CD14-positive monocyte (primary cell): ENCODE measurements around the gene OR2M3. TPM values are rescaled to one million over a fixed set of nuclear protein-coding genes. Genes with fewer than 3 reads are reported as not detected.

Experiments used
- DNase-seq, 3 donors: peaks; one replicate each; pipeline ENCODE4 v3.0.0-alpha.2; 2011 to 2022
- H2AFZ ChIP-seq: 2 replicates; pipeline ENCODE4 v1.6.0; 2012; ENCODE audit warnings: mild to moderate bottlenecking, low read depth, low read length, inconsistent platforms; ENCODE audit not compliant: insufficient read depth, poor library complexity, severe bottlenecking
- H3K27ac ChIP-seq, 2 donors: 1 replicate in 1 of 2; 2 replicates in 1 of 2; pipeline ENCODE4 v1.5.1; 2012 to 2013; ENCODE audit warnings: low read length in 2 of 2, control low read depth in 1 of 2, inconsistent platforms in 1 of 2, low read depth in 1 of 2, mild to moderate bottlenecking in 1 of 2
- H3K27me3 ChIP-seq, 2 donors: one replicate each; pipeline versions ENCODE4 v1.6.0 to v1.6.1; 2011 to 2013; ENCODE audit warnings: low read length in 2 of 2; ENCODE audit not compliant: control insufficient read depth in 2 of 2, insufficient read depth in 2 of 2
- H3K36me3 ChIP-seq, 2 donors: replicated peaks in 1 of 2; 1 replicate in 1 of 2; 2 replicates in 1 of 2; pipeline versions ENCODE4 v1.5.1 to v1.6.1; 2012 to 2013; ENCODE audit warnings: low read length in 2 of 2, control low read depth in 1 of 2, inconsistent platforms in 1 of 2, mild to moderate bottlenecking in 1 of 2; ENCODE audit not compliant: insufficient read depth in 2 of 2, control insufficient read depth in 1 of 2
- H3K4me1 ChIP-seq, 2 donors: 1 replicate in 1 of 2; 2 replicates in 1 of 2; pipeline versions ENCODE4 v1.5.1 to v1.6.1; 2012 to 2013; ENCODE audit warnings: low read length in 2 of 2, control low read depth in 1 of 2, inconsistent platforms in 1 of 2, mild to moderate bottlenecking in 1 of 2, moderate library complexity in 1 of 2; ENCODE audit not compliant: insufficient read depth in 2 of 2, control insufficient read depth in 1 of 2
- H3K4me2 ChIP-seq: replicated peaks from 2 replicates; pipeline ENCODE3; 2012; ENCODE audit warnings: low read length, moderate library complexity, mild to moderate bottlenecking; ENCODE audit not compliant: poor library complexity, severe bottlenecking; ENCODE audit errors: extremely low read depth
- H3K4me3 ChIP-seq, 3 experiments: fragments of 200-600 bp in 1 of 3; sonication (generic) in 1 of 3; replicated peaks in 1 of 3; 1 replicate in 2 of 3; 2 replicates in 1 of 3; pipeline ENCODE4 v1.5.1; 2011 to 2013; ENCODE audit warnings: low read length in 3 of 3, mild to moderate bottlenecking in 3 of 3, control low read depth in 2 of 3, low read depth in 2 of 3, inconsistent platforms in 1 of 3, moderate library complexity in 1 of 3
- H3K79me2 ChIP-seq: 2 replicates; pipeline ENCODE4 v1.6.0; 2012; ENCODE audit warnings: mild to moderate bottlenecking, control low read depth, inconsistent platforms, low read length, moderate library complexity; ENCODE audit not compliant: insufficient read depth
- H3K9ac ChIP-seq: 2 replicates; pipeline ENCODE4 v1.6.0; 2017; ENCODE audit warnings: low read length, mild to moderate bottlenecking; ENCODE audit not compliant: insufficient read depth, poor library complexity, severe bottlenecking
- H3K9me3 ChIP-seq, 2 donors: replicated peaks in 1 of 2; 1 replicate in 1 of 2; 2 replicates in 1 of 2; pipeline versions ENCODE4 v1.5.1 to v1.6.1; 2012 to 2013; ENCODE audit warnings: low read length in 2 of 2, control low read depth in 1 of 2; ENCODE audit not compliant: control insufficient read depth in 1 of 2, insufficient read depth in 1 of 2
- H4K20me1 ChIP-seq: 2 replicates; pipeline ENCODE4 v1.6.0; 2012; ENCODE audit warnings: mild to moderate bottlenecking, low read length, control low read depth, moderate library complexity; ENCODE audit not compliant: insufficient read depth
- H3K27ac Mint-ChIP-seq, 7 donors: one replicate each; pipeline ENCODE4 v1.8.0; 2020; ENCODE audit warnings: mild to moderate bottlenecking in 7 of 7, mixed read lengths in 7 of 7, moderate library complexity in 6 of 7, inconsistent platforms in 2 of 7
- H3K27me3 Mint-ChIP-seq, 3 donors: one replicate each; pipeline ENCODE4 v1.8.0; 2021 to 2022; ENCODE audit warnings: low read depth in 3 of 3, mild to moderate bottlenecking in 3 of 3, mixed read lengths in 3 of 3, moderate library complexity in 3 of 3, inconsistent platforms in 1 of 3
- H3K36me3 Mint-ChIP-seq, 2 donors: one replicate each; pipeline ENCODE4 v1.8.0; 2020; ENCODE audit warnings: mixed read lengths in 2 of 2, inconsistent platforms in 1 of 2, mild to moderate bottlenecking in 1 of 2
- H3K4me1 Mint-ChIP-seq: one replicate; pipeline ENCODE4 v1.8.0; 2020; ENCODE audit warnings: mild to moderate bottlenecking, mixed read lengths
- H3K4me3 Mint-ChIP-seq, 2 donors: one replicate each; pipeline ENCODE4 v1.8.0; 2020; ENCODE audit warnings: mild to moderate bottlenecking in 2 of 2, mixed read lengths in 2 of 2, moderate library complexity in 1 of 2
- H3K9me3 Mint-ChIP-seq, 7 donors: one replicate each; pipeline ENCODE4 v1.8.0; 2020 to 2022; ENCODE audit warnings: mixed read lengths in 7 of 7, mild to moderate bottlenecking in 6 of 7, moderate library complexity in 6 of 7, inconsistent platforms in 2 of 7
- CTCF ChIP-seq: fragments of 200-600 bp; IDR thresholded peaks from one replicate; pipeline ENCODE4 v1.8.0; 2022; ENCODE audit warnings: antibody characterized with exemption, mild to moderate bottlenecking
- WGBS: methylation state at CpG from one replicate; pipeline ENCODE4 v1.1.5; 2013; ENCODE audit warnings: missing lambda C conversion rate; ENCODE audit not compliant: insufficient coverage; 5-methylcytosine and 5-hydroxymethylcytosine counted together
- intact Hi-C, 2 donors: fragments of 100-400 bp; cut with micrococcal nuclease; formaldehyde crosslinking; loops; one replicate each; pipeline versions ENCODE4 v1.15.0 to v1.15.1; 2023
- polyA minus RNA-seq: library from RNA; depleted of rRNA, polyadenylated mRNA; stranded (reverse); fragments of >200 nt; gene quantifications from 2 replicates; pipeline ENCODE4 v1.2.3, GENCODE V29; 2012
- polyA plus RNA-seq, 3 donors: library from polyadenylated mRNA; depleted of rRNA in 1 of 3; unstranded in 2 of 3; stranded (reverse) in 1 of 3; fragments of 300-500 nt in 2 of 3; fragments of >200 nt in 1 of 3; fragmentation: Illumina TruSeq in 2 of 3; gene quantifications; 1 replicate in 2 of 3; 2 replicates in 1 of 3; pipeline ENCODE4 v1.2.3, GENCODE V29; 2012 to 2021
- total RNA-seq, 12 experiments: library from RNA in 1 of 12; stranded (reverse) in 1 of 12; fragments of 120-200 nt in 1 of 12; gene quantifications; one replicate each; pipeline ENCODE4 v1.2.4 and lab custom pipeline; 2013 to 2026; ENCODE audit warnings: mixed read lengths in 6 of 12, inconsistent platforms in 1 of 12

The OR2M3 gene
- not detected for total RNA-seq (2013)
- polyA plus RNA-seq = not detected
- not detected in 2 replicates for polyA minus RNA-seq
- total RNA-seq (lab: John Stamatoyannopoulos, UW) = 0 to 2.7 (median 0) reads per million in 11 experiments

- intact Hi-C loops = no loop called here
- Mint-ChIP-seq H3K4me3 (no peak within 1 kb of the TSS), H3K36me3 (no peaks in the 10 kb centered on the region), H3K9me3 (peaks cover under 1 to 14% (median 9%) of the 10 kb centered on the region in 7 donors), H3K4me1 (no peaks in the 10 kb centered on the region), H3K27ac (no peak within 1 kb of the TSS), H3K27me3 (no peaks in the 10 kb centered on the region)
- Histone ChIP-seq H3K4me2 (no peak within 1 kb of the TSS), H3K9ac (no peak within 1 kb of the TSS), H4K20me1 (no peaks in the 10 kb centered on the region), H3K9me3 (peaks cover 0 to 4% of the 10 kb centered on the region in 2 donors), H3K79me2 (no peaks in the 10 kb centered on the region), H3K36me3 (no peaks in the 10 kb centered on the region), H3K27ac (no peak within 1 kb of the TSS), H3K27me3 (no peaks in the 10 kb centered on the region), H3K4me3 (no peak within 1 kb of the TSS), H3K4me1 (no peaks in the 10 kb centered on the region), H2AFZ (no peak within 1 kb of the TSS)
- no peak for TF ChIP-seq CTCF
- WGBS = no CpG with 5 or more reads among the region's 4 CpGs
- DNase-seq = no peak
These were observed at the start of gene OR2M3 for GRCh38 chr1:248196965-248197364. TSS of gene OR2M3 (plus strand) at chr1:248197265. CDS start at chr1:248203068, 5,803 bp downstream.

GRCh38 chr1:248152056-248152827, 44.8 kb upstream of the OR2M3 start:
- H2AFZ ChIP-seq = no peak overlapping the region

More at GRCh38 chr1:248152056-248152827, 44.8 kb upstream of the OR2M3 start:
- DNase-seq = no peak
- Histone ChIP-seq H3K36me3 (no peaks in the 10 kb centered on the region), H3K79me2 (no peaks in the 10 kb centered on the region), H3K9me3 (no peaks in the 10 kb centered on the region), H3K4me2 (no peak overlapping the region), H3K4me3 (no peak overlapping the region), H3K4me1 (no peaks in the 10 kb centered on the region), H3K27ac (no peak overlapping the region), H3K27me3 (no peaks in the 10 kb centered on the region), H4K20me1 (no peaks in the 10 kb centered on the region), H3K9ac (no peak overlapping the region)
- no peaks in the 10 kb centered on the region for H3K4me1 Mint-ChIP-seq
- no peaks in the 10 kb centered on the region for H3K27me3 Mint-ChIP-seq
- H3K36me3 Mint-ChIP-seq = no peaks in the 10 kb centered on the region
- H3K9me3 Mint-ChIP-seq = peaks cover 0 to 5% (median 2%) of the 10 kb centered on the region in 7 donors
- no peak for TF ChIP-seq CTCF
- no peak overlapping the region for H3K27ac Mint-ChIP-seq
- H3K4me3 Mint-ChIP-seq = no peak overlapping the region
- intact Hi-C loops = no loop called here
- 95% methylated on average over 4 of the region's 6 CpGs for WGBS
